SK-N-SH (cell line): Measurements from ENCODE around the gene MLLT3.

Source experiments
- FOXJ3 ChIP-seq: sonication (generic); formaldehyde crosslinking; IDR thresholded peaks from 2 replicates; pipeline ENCODE4 v1.5.1; 2020; ENCODE audit warnings: mild to moderate bottlenecking, missing genetic modification reagents
- MEF2A ChIP-seq: IDR thresholded peaks from 2 replicates; pipeline ENCODE4 v1.4.0; 2012; ENCODE audit warnings: low read depth, borderline replicate concordance
- POLR2AphosphoS5 ChIP-seq: IDR thresholded peaks from 2 replicates; pipeline ENCODE4 v1.6.1; 2012; ENCODE audit warnings: low read depth, low read length
- TCF12 ChIP-seq: IDR thresholded peaks from 2 replicates; pipeline ENCODE4 v1.4.0; 2012
- TF ChIP-seq, protein P1 (sequence below): fragments of 200-600 bp; sonication (generic); IDR thresholded peaks from 2 replicates; pipeline ENCODE4 v1.6.1; 2017; ENCODE audit warnings: antibody characterized with exemption, mild to moderate bottlenecking, moderate library complexity
- TF ChIP-seq, protein P2 (sequence below): IDR thresholded peaks from 2 replicates; pipeline ENCODE4 v1.4.0; 2012; ENCODE audit warnings: low read depth, borderline replicate concordance

DNA sequence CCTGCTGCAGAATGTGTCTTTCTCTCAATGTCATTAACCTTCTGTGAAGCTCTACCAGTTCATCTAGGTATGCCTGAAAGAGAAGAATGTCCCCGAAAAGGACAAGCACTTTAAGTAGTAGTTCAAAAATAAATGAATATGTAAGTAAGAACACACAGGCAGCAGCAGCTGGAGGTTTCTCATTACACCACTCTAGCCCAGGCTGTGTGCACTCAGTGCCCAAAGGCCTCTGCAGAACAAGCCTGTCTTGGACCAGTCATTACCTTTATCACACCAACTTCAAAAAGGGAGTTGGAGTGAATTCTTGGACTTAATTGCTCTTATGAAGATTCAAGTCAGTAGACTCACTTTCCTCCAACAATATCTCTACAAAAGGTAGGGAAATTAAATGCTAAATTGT is 268.8 kb downstream of the MLLT3 start:
- TF ChIP-seq POLR2AphosphoS5 (no peak), FOXJ3 (CRISPR knock-in tag) (no peak), MEF2A (no peak), TCF12 (no peak)
- TF ChIP-seq, protein P1, sequence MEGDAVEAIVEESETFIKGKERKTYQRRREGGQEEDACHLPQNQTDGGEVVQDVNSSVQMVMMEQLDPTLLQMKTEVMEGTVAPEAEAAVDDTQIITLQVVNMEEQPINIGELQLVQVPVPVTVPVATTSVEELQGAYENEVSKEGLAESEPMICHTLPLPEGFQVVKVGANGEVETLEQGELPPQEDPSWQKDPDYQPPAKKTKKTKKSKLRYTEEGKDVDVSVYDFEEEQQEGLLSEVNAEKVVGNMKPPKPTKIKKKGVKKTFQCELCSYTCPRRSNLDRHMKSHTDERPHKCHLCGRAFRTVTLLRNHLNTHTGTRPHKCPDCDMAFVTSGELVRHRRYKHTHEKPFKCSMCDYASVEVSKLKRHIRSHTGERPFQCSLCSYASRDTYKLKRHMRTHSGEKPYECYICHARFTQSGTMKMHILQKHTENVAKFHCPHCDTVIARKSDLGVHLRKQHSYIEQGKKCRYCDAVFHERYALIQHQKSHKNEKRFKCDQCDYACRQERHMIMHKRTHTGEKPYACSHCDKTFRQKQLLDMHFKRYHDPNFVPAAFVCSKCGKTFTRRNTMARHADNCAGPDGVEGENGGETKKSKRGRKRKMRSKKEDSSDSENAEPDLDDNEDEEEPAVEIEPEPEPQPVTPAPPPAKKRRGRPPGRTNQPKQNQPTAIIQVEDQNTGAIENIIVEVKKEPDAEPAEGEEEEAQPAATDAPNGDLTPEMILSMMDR, result no peak
- TF ChIP-seq, protein P2, sequence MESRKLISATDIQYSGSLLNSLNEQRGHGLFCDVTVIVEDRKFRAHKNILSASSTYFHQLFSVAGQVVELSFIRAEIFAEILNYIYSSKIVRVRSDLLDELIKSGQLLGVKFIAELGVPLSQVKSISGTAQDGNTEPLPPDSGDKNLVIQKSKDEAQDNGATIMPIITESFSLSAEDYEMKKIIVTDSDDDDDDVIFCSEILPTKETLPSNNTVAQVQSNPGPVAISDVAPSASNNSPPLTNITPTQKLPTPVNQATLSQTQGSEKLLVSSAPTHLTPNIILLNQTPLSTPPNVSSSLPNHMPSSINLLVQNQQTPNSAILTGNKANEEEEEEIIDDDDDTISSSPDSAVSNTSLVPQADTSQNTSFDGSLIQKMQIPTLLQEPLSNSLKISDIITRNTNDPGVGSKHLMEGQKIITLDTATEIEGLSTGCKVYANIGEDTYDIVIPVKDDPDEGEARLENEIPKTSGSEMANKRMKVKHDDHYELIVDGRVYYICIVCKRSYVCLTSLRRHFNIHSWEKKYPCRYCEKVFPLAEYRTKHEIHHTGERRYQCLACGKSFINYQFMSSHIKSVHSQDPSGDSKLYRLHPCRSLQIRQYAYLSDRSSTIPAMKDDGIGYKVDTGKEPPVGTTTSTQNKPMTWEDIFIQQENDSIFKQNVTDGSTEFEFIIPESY, result no peak
